SW480 (cell line): ENCODE results near the gene VPS54.
"Not testable (repeated sequence)": the region's sequence is repeated elsewhere in the genome, so short reads cannot be mapped to it uniquely, and the experiment has no call there.

Experiments used
- DNase-seq: peaks from one replicate; pipeline ENCODE4 v3.0.0-alpha.2; 2016; ENCODE audit warnings: low spot score

VPS54 gene

GRCh38 chr2:64021578-64021977 lies 2.4 kb upstream of the VPS54 start:
- no peak for DNase-seq

- DNase-seq, result no peak
Observed at GRCh38 chr2:64019975-64020528, 824 bp upstream of the VPS54 start.

- peak; percentile 63 for DNase-seq
Observed at GRCh38 chr2:64018701-64019082, 536 bp downstream of the VPS54 start.

- DNase-seq, result peak; percentile 57
Observed at GRCh38 chr2:64017811-64018700, 1.2 kb downstream of the VPS54 start.

- no peak for DNase-seq
Observed at GRCh38 chr2:64015898-64016297, 3.3 kb downstream of the VPS54 start.

- DNase-seq, result no peak
Observed at GRCh38 chr2:64015391-64015790, 3.8 kb downstream of the VPS54 start.

- DNase-seq, result no peak
Observed at GRCh38 chr2:64014628-64015027, 4.6 kb downstream of the VPS54 start.

GRCh38 chr2:64013053-64013452 lies 6.2 kb downstream of the VPS54 start:
- DNase-seq, result no peak

GRCh38 chr2:64012115-64012514 lies 7.1 kb downstream of the VPS54 start:
- DNase-seq, result no peak

GRCh38 chr2:64008434-64009009 lies 10.7 kb downstream of the VPS54 start:
- DNase-seq, result no peak

- DNase-seq, result no peak
Observed at GRCh38 chr2:64007924-64008323, 11.3 kb downstream of the VPS54 start.

GRCh38 chr2:64005707-64006356 lies 13.4 kb downstream of the VPS54 start:
- DNase-seq, result no peak

- no peak for DNase-seq
Observed at GRCh38 chr2:64003239-64003638, 16.0 kb downstream of the VPS54 start.

GRCh38 chr2:64001382-64002101 lies 17.7 kb downstream of the VPS54 start:
- DNase-seq, result no peak

- no peak for DNase-seq
Observed at GRCh38 chr2:64000630-64001381, 18.4 kb downstream of the VPS54 start.

GRCh38 chr2:63999049-63999448 lies 20.2 kb downstream of the VPS54 start:
- no peak for DNase-seq

GRCh38 chr2:63996582-63997198 lies 22.5 kb downstream of the VPS54 start:
- DNase-seq, result not testable (repeated sequence)

- peak; percentile 74 for DNase-seq
Observed at GRCh38 chr2:63994329-63995070, 24.7 kb downstream of the VPS54 start.

- DNase-seq, result peak; percentile 97
Observed at GRCh38 chr2:63993871-63994270, 25.4 kb downstream of the VPS54 start.

GRCh38 chr2:63993130-63993584 lies 26.1 kb downstream of the VPS54 start:
- peak; percentile 55 for DNase-seq
